MCF 10A (cell line): ENCODE results near the gene KCNIP1. TPM values are rescaled to one million over a fixed set of nuclear protein-coding genes. Genes with fewer than 3 reads are reported as not detected.

Experiments used
- BruUV-seq: library from RNA; stranded (reverse); fragments of 400-500 nt; replicated peaks from 2 replicates; lab custom pipeline; 2021; lab: Mats Ljungman, UMichigan
- CTCF ChIA-PET: fragments of 300-600 bp; sonication (Branson Sonifier 250); formaldehyde crosslinking; extraction: SDS; loops from one replicate; lab custom pipeline; 2021; ENCODE audit warnings: antibody characterized with exemption, inconsistent platforms; lab: Yijun Ruan, JAX
- POLR2A ChIA-PET: fragments of 300-600, 350-650 bp; sonication (Branson Sonifier 250); formaldehyde crosslinking; extraction: SDS; loops from one replicate; lab custom pipeline; 2020; ENCODE audit warnings: antibody characterized with exemption, inconsistent platforms; lab: Yijun Ruan, JAX
- DNase-seq: peaks from one replicate; pipeline ENCODE4 v3.0.0-alpha.2; 2018; ENCODE audit not compliant: unreplicated experiment
- H3K27ac Mint-ChIP-seq: one replicate; pipeline ENCODE4 v1.8.0; 2022; ENCODE audit warnings: mild to moderate bottlenecking, low read depth, mixed read lengths; ENCODE audit not compliant: unreplicated experiment
- H3K27me3 Mint-ChIP-seq: one replicate; pipeline ENCODE4 v1.8.0; 2022; ENCODE audit warnings: mixed read lengths; ENCODE audit not compliant: insufficient read depth, unreplicated experiment
- H3K36me3 Mint-ChIP-seq: one replicate; pipeline ENCODE4 v1.8.0; 2022; ENCODE audit warnings: mild to moderate bottlenecking, moderate library complexity, mixed read lengths; ENCODE audit not compliant: insufficient read depth, unreplicated experiment
- H3K4me1 Mint-ChIP-seq: one replicate; pipeline ENCODE4 v1.8.0; 2022; ENCODE audit warnings: mixed read lengths; ENCODE audit not compliant: insufficient read depth, unreplicated experiment
- H3K4me3 Mint-ChIP-seq: one replicate; pipeline ENCODE4 v1.8.0; 2022; ENCODE audit warnings: mild to moderate bottlenecking, moderate library complexity, mixed read lengths; ENCODE audit not compliant: unreplicated experiment
- H3K9me3 Mint-ChIP-seq: one replicate; pipeline ENCODE4 v1.8.0; 2022; ENCODE audit warnings: mixed read lengths; ENCODE audit not compliant: unreplicated experiment
- intact Hi-C: fragments of 100-400 bp; cut with micrococcal nuclease; formaldehyde crosslinking; loops from 2 replicates; pipeline ENCODE4 v1.14.1; 2022
- total RNA-seq: library from RNA; stranded (reverse); gene quantifications from 2 replicates; pipeline ENCODE4 v1.2.3, GENCODE V29; 2022
- TF ChIP-seq, protein P1 (sequence below): fragments of 200-600 bp; IDR thresholded peaks from one replicate; pipeline ENCODE4 v1.8.0; 2022; ENCODE audit warnings: antibody characterized with exemption, mild to moderate bottlenecking; ENCODE audit not compliant: unreplicated experiment

KCNIP1 gene
- total RNA-seq, 1 experiment from 2014 or later = not detected

DNA sequence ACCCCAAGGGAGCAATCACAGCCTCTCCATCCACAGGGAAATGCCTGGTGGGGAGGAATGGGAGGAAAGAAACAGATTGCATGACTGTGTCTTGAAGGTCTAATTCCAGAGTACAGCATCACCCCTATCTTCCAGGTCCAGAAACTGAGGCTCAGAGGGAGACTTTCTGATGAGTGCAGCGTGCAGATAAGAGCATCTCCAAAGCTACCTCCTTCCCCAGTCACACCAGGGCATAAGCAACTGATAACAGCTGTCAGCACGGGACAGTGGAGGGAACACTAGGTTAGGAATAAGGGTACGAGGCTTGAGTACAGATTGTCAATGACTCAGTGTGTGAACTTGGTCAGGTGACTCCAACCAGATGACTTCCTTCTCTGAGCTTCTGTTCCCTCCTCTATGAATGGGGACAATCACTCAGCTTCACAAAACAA, 126.9 kb downstream of the KCNIP1 start:
- TF ChIP-seq, protein P1, sequence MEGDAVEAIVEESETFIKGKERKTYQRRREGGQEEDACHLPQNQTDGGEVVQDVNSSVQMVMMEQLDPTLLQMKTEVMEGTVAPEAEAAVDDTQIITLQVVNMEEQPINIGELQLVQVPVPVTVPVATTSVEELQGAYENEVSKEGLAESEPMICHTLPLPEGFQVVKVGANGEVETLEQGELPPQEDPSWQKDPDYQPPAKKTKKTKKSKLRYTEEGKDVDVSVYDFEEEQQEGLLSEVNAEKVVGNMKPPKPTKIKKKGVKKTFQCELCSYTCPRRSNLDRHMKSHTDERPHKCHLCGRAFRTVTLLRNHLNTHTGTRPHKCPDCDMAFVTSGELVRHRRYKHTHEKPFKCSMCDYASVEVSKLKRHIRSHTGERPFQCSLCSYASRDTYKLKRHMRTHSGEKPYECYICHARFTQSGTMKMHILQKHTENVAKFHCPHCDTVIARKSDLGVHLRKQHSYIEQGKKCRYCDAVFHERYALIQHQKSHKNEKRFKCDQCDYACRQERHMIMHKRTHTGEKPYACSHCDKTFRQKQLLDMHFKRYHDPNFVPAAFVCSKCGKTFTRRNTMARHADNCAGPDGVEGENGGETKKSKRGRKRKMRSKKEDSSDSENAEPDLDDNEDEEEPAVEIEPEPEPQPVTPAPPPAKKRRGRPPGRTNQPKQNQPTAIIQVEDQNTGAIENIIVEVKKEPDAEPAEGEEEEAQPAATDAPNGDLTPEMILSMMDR = no peak
- no peak overlapping the region for H3K4me3 Mint-ChIP-seq
- no peak overlapping the region for H3K27ac Mint-ChIP-seq
- H3K27me3 Mint-ChIP-seq = peaks cover 15% of the 10 kb centered on the region
- no peak for DNase-seq
- ChIA-PET POLR2A (no interaction called here), CTCF (interaction anchor here (0.6 to 10.4 kb wide), 22 partner anchors 9 to 701 kb away, joined by 3 to 233 read pairs (median 4); no protein-coding TSS in a partner anchor)
- H3K4me1 Mint-ChIP-seq = peaks cover 20% of the 10 kb centered on the region
- no TSS peak for BruUV-seq
- H3K9me3 Mint-ChIP-seq = no peaks in the 10 kb centered on the region
- no peaks in the 10 kb centered on the region for H3K36me3 Mint-ChIP-seq
- intact Hi-C loops = no loop called here

- DNase-seq = peak; percentile 23
- TF ChIP-seq, protein P1 = no peak
- Mint-ChIP-seq H3K27ac (no peak overlapping the region), H3K9me3 (no peaks in the 10 kb centered on the region), H3K27me3 (peaks cover 15% of the 10 kb centered on the region), H3K4me3 (no peak overlapping the region), H3K4me1 (peaks cover 20% of the 10 kb centered on the region), H3K36me3 (no peaks in the 10 kb centered on the region)
- intact Hi-C loops = loop anchor here (2.0 kb wide), 1 partner anchor 197 kb away; no protein-coding TSS in a partner anchor
- POLR2A ChIA-PET = interaction anchor here (0.9 kb wide), 1 partner anchor 28 kb away, joined by 3 read pairs; no protein-coding TSS in a partner anchor
- CTCF ChIA-PET = interaction anchor here (0.6 to 10.4 kb wide), 49 partner anchors 8 to 788 kb away, joined by 3 to 233 read pairs (median 4); partner anchors contain the start of gene FGF18
- no TSS peak for BruUV-seq
Observed at GRCh38 chr5:170631466-170632195, 127.8 kb downstream of the KCNIP1 start.

DNA sequence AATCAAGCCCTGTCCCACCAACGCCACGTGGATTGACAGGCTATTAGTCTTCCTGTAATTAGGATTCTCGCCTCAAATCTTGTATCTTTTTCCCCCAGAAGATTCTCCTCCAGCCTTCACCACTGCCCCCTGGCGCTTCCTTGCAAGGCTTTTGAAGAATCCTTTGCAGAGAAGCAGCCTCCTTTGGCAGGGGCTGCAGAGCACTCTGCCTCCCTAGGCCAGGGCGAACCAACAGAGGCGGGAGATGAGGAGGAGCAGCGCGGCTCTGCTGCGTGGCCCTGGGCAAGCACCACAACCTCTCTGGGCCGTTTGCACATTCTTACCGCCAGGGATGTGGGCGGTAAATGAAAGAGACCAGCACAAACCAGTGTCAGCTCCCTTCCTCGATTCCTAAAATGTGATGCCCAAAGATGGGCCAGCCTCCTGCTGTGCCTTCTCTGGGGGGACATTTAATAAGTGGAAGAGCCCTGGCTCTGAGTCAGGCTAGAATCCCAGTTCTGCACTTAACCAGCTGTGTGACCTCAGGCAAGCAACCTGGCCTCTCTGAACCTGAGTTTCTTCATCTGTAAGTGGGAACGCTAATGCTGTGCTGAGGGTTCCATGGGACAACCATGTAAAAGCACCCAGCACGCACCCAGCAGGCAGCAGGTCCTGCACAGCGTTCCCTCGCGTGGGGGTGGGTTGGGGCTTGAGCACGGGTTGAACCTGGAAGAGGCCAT, 128.6 kb downstream of the KCNIP1 start:
- Mint-ChIP-seq H3K9me3 (no peaks in the 10 kb centered on the region), H3K27ac (peak overlapping the region; percentile 17), H3K36me3 (no peaks in the 10 kb centered on the region), H3K4me3 (peak overlapping the region; percentile 65), H3K27me3 (peaks cover 15% of the 10 kb centered on the region), H3K4me1 (peaks cover 20% of the 10 kb centered on the region)
- ChIA-PET CTCF (interaction anchor here (0.6 to 10.4 kb wide), 57 partner anchors 12 to 1022 kb away, joined by 3 to 233 read pairs (median 4); partner anchors contain the start of gene GABRP), POLR2A (interaction anchor here (0.9 to 1.1 kb wide), 2 partner anchors 29 to 213 kb away, joined by 3 read pairs; no protein-coding TSS in a partner anchor)
- DNase-seq = peak; percentile 26
- intact Hi-C loops = loop anchor here (2.0 kb wide), 1 partner anchor 198 kb away; no protein-coding TSS in a partner anchor
- TF ChIP-seq, protein P1 = no peak
- BruUV-seq = no TSS peak

DNA sequence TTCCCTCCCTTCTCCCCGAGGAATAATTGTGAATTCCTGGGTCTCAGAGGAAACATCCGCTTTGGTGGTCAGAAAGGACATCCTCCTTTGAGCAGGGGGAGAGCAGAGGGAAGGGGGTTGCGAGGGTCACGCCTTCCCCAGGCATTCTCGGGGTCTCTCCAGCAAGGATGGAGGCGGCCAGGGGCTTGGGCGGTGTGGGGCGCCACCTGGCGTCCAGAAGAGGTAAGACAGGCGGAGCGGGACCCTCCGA, 129.1 kb downstream of the KCNIP1 start:
- Mint-ChIP-seq H3K4me3 (peak overlapping the region; percentile 65), H3K27ac (peak overlapping the region; percentile 17), H3K36me3 (no peaks in the 10 kb centered on the region), H3K4me1 (peaks cover 20% of the 10 kb centered on the region), H3K27me3 (peaks cover 15% of the 10 kb centered on the region), H3K9me3 (no peaks in the 10 kb centered on the region)
- DNase-seq = no peak
- no TSS peak for BruUV-seq
- TF ChIP-seq, protein P1 = peak; percentile 100
- ChIA-PET CTCF (interaction anchor here (0.7 to 10.4 kb wide), 53 partner anchors 11 to 961 kb away, joined by 3 to 233 read pairs (median 4); partner anchors contain the start of gene GABRP), POLR2A (interaction anchor here (1.1 kb wide), 1 partner anchor 214 kb away, joined by 3 read pairs; no protein-coding TSS in a partner anchor)
- intact Hi-C loops = loop anchor here (1.0 to 2.0 kb wide), 2 partner anchors 29 to 198 kb away; no protein-coding TSS in a partner anchor
